Measurements from ENCODE around the gene YIPF1. TPM values are rescaled to one million over a fixed set of nuclear protein-coding genes. Genes with fewer than 3 reads are reported as not detected.

YIPF1 gene
- total RNA-seq, 4 donors from 2014 or later: 17.0 to 35.2 (median 23.9) TPM

DNA sequence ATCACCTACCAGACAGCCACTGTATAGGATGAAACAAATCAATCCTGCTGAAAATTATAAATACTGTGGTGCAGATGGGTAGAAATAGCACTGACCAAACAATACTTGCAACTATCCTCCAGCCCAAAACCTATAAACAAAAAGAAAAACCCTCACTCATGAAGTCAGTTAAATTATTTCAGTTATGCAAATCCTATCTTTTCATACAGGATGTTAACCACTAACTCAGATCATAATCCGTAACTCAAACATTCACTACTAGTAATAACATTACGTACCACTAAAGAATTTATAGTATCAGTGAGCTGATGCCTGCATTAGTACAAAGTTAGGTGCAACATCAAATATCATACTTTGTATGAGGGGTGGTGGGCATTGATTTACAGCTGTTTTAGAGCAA lies 54.1 kb downstream of the YIPF1 start:
- TF ChIP-seq, protein P1, sequence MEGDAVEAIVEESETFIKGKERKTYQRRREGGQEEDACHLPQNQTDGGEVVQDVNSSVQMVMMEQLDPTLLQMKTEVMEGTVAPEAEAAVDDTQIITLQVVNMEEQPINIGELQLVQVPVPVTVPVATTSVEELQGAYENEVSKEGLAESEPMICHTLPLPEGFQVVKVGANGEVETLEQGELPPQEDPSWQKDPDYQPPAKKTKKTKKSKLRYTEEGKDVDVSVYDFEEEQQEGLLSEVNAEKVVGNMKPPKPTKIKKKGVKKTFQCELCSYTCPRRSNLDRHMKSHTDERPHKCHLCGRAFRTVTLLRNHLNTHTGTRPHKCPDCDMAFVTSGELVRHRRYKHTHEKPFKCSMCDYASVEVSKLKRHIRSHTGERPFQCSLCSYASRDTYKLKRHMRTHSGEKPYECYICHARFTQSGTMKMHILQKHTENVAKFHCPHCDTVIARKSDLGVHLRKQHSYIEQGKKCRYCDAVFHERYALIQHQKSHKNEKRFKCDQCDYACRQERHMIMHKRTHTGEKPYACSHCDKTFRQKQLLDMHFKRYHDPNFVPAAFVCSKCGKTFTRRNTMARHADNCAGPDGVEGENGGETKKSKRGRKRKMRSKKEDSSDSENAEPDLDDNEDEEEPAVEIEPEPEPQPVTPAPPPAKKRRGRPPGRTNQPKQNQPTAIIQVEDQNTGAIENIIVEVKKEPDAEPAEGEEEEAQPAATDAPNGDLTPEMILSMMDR (IDR thresholded peaks at IDR 0.05; ENCODE audit: low read depth): no peak

DNA sequence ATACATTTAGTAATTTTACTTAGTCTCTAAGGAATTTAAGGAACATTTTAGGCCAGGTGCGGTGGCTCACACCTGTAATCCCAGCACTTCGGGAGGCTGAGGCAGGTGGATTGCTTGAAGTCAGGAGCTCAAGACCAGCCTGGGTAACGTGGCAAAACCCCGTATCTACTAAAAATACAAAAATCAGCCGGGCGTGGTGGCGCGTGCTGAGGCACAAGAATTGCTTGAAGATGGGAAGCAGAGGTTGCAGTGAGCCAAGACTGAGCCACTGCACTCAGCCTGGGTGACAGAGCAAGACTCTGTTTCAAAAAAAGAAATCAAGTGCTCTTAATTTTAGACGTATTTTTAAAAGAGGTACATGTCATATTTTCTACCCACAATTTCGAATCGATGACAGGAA lies 54.8 kb downstream of the YIPF1 start:
- TF ChIP-seq, protein P1 (IDR thresholded peaks at IDR 0.05; ENCODE audit: low read depth): no peak

DNA sequence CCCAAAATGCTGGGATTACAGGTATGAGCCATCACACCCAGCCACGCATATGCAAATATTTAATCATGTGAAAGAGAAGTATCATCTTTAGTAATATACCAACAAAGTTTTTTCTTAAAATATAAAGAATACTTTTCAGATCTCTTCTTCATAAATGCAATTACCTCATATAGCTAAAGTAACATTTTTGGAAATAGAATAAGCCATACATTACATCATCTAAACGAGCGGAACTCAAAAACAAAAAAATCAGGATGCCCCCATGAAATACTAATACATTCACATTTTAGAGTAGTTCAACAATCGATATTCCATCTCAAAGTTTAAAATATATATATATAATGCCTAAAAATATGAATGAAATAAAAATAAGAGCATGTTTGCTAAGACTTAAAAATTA lies 56.2 kb downstream of the YIPF1 start:
- TF ChIP-seq, protein P1 (IDR thresholded peaks at IDR 0.05; ENCODE audit: low read depth): no peak

DNA sequence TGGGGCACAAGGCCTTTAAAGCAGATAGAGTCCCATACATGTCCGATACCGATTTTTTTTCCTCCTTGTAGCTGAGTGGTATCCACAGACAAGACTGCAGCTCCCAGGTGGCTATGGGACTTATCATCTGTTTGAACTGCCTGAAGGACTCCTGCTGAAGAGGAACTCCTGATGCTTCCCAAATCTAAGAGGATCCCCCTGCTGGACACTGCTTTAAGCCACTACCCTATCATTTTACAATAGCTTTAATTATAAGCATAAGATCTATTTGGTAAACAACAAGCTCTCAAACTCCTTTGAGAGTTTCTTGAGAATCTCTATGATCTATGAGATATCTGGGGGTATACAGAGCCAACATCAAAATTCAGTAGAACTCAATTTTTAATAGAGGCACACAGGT lies 63.2 kb downstream of the YIPF1 start:
- TF ChIP-seq, protein P1 (IDR thresholded peaks at IDR 0.05; ENCODE audit: low read depth): no peak

DNA sequence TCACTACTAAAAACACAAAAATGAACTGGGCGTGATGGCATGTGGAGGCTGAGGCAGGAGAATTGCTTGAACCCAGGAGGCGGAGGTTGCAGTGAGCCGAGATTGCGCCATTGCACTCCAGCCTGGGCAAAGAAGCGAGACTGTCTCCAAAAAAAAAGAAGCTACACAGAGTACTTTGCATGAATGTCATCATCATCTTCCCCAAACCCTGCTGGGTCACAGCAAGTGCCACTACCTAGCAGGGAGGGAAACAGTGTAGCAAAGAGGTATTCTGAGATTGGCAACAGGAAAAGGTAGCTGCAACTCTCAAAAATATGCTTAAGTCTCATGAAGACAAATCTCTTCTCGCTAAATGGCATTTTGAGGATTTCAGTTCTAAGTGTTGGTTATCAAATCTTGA lies 64.3 kb downstream of the YIPF1 start:
- TF ChIP-seq, protein P1 (IDR thresholded peaks at IDR 0.05; ENCODE audit: low read depth): no peak

DNA sequence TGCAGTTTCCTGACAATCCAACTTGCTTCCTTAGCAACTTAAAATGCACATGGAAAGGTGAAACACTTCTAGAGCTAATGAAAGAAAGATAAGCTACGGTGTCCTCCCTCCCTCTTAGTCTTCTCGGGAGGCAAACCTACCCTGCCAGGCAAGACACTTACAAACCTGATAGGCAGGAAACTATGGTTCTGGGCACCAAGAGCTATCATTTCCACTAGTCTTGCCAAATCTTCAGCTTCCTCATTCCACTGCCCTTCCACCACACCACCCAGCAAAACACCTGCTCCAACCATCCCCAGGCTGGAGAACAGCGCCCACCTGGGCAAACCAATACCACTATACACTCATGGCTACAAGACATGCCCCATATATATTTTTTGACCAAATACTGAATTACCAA lies 66.7 kb downstream of the YIPF1 start:
- TF ChIP-seq, protein P1 (IDR thresholded peaks at IDR 0.05; ENCODE audit: low read depth): no peak

DNA sequence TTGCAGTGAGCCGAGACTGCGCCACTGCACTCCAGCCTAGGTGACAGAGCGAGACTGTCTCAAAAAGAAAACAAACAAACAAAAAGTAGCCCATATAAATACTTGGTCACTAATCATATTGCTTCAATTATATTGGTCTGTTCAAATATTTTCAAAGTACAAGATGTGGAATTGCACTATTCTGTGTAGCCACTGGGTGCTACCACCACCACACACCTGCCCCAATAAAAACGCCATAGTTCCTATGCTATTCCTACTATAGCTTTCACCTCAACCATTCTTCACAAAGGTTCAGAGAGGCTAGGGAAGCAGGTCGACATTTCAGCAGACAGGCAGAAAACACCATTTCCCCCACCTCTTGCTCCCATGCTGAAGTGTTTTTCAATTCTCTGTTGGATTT lies 68.2 kb downstream of the YIPF1 start:
- TF ChIP-seq, protein P1 (IDR thresholded peaks at IDR 0.05; ENCODE audit: low read depth): no peak

Measured in subcutaneous adipose tissue (tissue), 4 donors.